AG08396 (cell line): ENCODE results near the gene CPPED1.

Source experiments
- DNase-seq: peaks from one replicate; pipeline ENCODE4 v3.0.0; 2012; ENCODE audit warnings: low spot score, mixed read lengths

The CPPED1 gene

DNA sequence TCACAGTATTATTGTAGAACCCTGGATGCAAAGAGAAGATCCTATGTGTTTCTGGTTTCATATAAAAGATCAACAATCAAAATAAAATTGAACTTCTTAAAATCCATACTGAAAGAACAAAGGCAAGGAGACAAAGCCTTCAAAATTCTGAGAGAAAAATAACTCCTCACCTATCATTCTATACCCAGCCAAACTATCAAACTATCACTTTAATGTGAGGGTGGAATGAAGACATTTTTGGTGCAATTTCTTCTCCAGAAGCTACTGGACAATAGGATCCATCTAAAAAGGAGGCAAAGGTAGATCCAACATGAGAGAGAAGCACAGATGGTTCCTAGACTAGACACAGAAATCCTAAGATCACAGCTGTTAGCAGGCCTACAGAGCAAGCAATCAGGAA lies 71.1 kb downstream of the CPPED1 start:
- DNase-seq = no peak

DNA sequence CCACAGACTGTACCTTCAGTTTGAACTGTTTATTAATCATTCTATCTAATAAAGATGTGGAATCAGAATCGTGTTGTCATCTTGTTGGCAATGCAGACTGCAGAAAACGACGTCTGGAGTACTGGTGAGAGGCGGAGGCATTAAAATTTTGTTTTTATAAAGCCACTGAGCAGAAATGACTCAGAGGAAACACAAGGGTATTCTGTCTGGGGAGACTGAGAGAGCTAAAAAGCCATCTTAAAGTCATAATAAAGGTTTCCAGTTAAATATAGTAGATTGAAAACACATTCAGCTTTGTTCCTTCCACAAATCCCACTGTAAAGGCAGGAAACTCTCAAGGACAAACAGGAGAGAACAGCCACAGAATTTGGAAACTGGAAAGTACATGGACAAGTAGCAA lies 74.2 kb downstream of the CPPED1 start:
- DNase-seq = peak; percentile 16

DNA sequence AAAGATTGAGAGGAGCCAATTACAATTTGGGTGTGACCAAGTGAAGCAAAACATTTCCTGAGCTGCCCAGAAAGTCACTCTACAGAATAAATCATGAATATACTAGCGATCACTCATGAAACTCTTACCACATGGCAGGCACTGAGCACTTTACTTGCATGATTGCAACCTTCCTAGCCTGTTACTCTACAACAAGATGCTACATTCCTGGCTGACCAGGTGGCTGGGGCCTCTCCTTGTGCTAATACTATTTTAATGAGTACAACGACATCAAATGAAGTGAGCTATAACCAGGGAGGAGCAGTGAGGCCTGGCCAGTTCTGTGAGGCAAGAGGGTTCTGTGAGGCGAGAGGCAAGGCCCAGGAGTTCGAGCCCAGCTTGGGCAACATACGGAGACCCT lies 75.2 kb downstream of the CPPED1 start:
- no peak for DNase-seq

GRCh38 chr16:12724226-12724625 lies 79.5 kb downstream of the CPPED1 start:
- no peak for DNase-seq

- DNase-seq = no peak
Observed at GRCh38 chr16:12723681-12724080, 80.0 kb downstream of the CPPED1 start.

DNA sequence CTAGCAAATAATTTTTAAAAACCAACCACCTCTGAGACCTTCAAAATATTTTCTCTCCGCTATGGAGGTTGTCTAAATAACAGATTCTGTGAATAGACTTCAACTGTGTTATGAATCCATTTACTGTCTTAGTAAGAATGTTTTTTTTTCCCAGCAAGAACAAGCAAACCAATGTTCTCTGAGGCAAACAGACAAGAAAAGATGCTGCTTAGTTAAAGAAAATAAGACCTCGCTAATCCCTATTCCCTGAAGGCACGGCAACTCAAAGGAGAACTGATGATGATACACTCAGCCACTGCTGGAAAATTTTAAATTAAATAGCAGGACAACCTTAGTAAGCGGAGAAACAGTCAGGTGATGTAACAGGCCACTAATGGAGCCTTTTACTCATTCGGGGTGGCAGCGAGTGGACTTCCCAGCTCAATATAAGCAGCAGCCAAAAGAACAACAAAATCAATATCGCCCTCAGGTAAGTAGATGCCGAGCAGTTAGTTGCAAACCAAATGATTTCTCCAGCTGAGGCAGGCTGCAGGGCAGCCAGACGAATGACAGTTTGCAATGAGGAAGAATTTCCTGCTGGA lies 81.8 kb downstream of the CPPED1 start:
- no peak for DNase-seq

- DNase-seq = no peak
Observed at GRCh38 chr16:12719972-12720371, 83.7 kb downstream of the CPPED1 start.

- no peak for DNase-seq
Observed at GRCh38 chr16:12716658-12717057, 87.0 kb downstream of the CPPED1 start.

- no peak for DNase-seq
Observed at GRCh38 chr16:12709807-12710206, 93.9 kb downstream of the CPPED1 start.

GRCh38 chr16:12708266-12708665 lies 95.4 kb downstream of the CPPED1 start:
- DNase-seq = no peak

GRCh38 chr16:12706628-12707027 lies 97.1 kb downstream of the CPPED1 start:
- no peak for DNase-seq

GRCh38 chr16:12704492-12705111 lies 99.1 kb downstream of the CPPED1 start:
- DNase-seq = no peak

DNA sequence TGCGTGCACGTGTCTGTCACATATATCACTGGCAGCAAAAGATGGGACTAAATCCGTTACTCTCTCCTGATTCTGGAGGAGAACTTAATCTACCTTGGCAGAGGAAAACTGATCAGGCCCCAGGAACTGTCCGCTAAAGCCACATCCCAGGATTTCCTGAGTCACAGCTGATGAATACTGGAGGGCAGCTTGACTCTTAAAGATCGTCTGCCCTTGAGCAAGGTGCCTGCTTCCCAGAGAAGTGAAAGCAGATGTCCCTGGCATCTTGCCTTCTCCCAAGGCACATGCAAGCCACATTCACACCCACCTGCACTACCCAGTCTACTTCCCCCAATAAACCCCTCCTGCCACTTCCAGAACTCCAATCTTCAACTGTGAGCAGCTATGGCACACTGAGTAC lies 99.8 kb downstream of the CPPED1 start:
- DNase-seq = no peak

GRCh38 chr16:12700161-12700560 lies 103.5 kb downstream of the CPPED1 start:
- DNase-seq = no peak

DNA sequence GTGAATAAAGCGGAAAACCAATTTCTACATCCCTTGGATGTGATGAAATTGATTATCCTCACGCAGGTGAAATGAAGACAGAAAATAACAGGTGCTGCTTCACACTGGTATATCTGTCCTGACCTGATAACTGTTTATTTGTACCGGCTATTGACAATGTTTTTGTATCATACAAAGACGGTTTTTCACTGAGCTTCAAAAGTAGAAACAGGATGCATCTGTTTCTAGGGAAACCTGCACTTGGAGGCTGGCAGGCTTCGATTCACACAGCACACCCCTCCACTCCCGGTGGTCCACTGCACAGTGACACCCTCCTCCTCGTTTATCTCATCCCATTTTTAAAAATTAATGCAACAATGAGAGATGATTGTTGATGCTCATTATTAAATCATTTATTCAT lies 104.5 kb downstream of the CPPED1 start:
- DNase-seq = no peak

GRCh38 chr16:12697437-12697836 lies 106.2 kb downstream of the CPPED1 start:
- DNase-seq = no peak

DNA sequence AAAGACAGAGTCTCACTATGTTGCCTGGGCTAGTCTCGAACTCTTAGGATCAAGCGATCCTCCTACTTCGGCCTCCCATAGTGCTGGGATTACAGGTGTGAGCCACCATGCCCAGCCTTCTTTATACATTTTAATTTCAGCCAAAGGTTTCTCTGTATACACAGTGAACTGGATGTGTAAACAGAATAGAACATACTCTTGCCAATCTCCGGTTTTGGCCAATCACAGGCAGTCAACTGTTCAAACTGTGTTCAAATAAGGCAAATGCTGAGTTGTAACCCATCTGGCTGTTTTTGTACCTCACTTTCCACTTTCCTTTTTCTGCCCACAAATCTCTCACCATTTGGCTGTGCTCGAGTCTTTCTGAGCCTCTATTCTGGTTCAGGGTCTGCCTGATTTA lies 108.2 kb downstream of the CPPED1 start:
- no peak for DNase-seq

- no peak for DNase-seq
Observed at GRCh38 chr16:12690024-12690423, 113.7 kb downstream of the CPPED1 start.

DNA sequence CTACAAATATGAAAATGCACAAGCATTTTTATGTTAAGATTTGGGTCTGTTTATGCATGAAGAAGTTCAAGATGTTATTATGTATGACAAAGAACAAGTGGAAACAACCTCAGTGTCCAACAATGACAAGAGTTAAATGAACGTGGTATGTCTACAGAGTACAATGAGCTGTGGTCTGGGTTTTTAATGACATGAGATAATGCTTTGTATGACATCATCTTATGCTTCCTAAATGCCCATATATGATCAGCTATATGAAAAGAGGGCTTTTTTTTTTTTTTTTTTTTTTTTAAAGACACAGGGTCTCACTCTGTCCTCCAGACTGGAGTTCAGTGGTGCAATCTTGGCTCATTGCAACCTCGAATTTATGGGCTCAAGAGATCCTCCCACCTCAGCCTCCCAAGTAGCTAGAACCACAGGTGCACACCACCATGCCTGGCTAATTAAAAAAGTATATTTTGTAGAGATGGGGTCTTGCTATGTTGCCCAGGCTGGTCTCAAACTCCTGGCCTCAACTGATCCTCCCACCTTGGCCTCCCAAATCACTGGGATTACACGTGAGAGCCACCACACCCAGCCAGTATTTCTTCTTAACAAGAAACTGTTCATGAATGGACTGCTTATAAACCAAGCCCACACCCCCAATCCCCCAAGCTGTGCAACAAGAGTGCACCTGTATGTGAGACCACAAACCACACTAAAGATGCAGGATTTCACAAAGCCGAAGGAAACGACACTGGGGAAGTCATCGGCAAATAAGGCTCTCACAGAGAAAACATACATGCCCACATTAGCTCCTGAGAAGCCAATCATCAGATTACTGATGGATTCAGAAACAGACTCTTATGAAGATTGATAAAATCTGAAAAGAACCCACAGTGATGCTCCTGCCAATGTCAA lies 114.5 kb downstream of the CPPED1 start:
- DNase-seq = no peak

- DNase-seq = no peak
Observed at GRCh38 chr16:12685806-12686205, 117.9 kb downstream of the CPPED1 start.

GRCh38 chr16:12682432-12683165 lies 121.1 kb downstream of the CPPED1 start:
- DNase-seq = no peak

- no peak for DNase-seq
Observed at GRCh38 chr16:12681653-12682052, 122.0 kb downstream of the CPPED1 start.

GRCh38 chr16:12680531-12680930 lies 123.2 kb downstream of the CPPED1 start:
- no peak for DNase-seq
